Activated T-helper 1 cell treated with Interleukin-2 at 50 U/mL for 16 hours (primary cell): Measurements from ENCODE around the gene FBXL17.

Experiments used
- DNase-seq: peaks from one replicate; pipeline ENCODE4 v3.0.0-alpha.2; 2020; ENCODE audit warnings: low read depth

The FBXL17 gene

GRCh38 chr5:108149369-108149768, 232.5 kb downstream of the FBXL17 start:
- DNase-seq: no peak

- no peak for DNase-seq
Measured at GRCh38 chr5:108148715-108149139, 233.2 kb downstream of the FBXL17 start.

DNA sequence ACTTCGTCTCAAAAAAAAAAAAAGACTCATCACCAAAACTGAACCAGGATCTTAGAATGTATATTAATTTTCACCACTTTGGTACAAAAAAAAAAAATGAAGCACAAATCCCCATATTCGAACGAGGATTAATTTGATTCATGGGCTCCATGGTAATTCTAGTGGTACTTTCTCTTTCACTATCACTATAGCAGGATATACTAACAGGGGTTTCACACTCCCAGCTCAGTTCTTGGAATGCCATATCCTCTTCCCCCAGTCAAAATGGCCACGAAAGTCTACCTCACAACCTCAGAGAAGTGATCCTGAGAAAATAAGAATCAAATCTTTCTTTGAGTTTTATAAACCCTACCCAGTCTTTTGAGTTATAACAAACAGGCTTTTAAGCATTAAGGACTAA, 235.7 kb downstream of the FBXL17 start:
- DNase-seq: no peak

GRCh38 chr5:108145351-108145750, 236.5 kb downstream of the FBXL17 start:
- DNase-seq: no peak

- DNase-seq: no peak
Measured at GRCh38 chr5:108144332-108144731, 237.6 kb downstream of the FBXL17 start.

- no peak for DNase-seq
Measured at GRCh38 chr5:108143581-108143980, 238.3 kb downstream of the FBXL17 start.

GRCh38 chr5:108141676-108142075, 240.2 kb downstream of the FBXL17 start:
- DNase-seq: no peak

DNA sequence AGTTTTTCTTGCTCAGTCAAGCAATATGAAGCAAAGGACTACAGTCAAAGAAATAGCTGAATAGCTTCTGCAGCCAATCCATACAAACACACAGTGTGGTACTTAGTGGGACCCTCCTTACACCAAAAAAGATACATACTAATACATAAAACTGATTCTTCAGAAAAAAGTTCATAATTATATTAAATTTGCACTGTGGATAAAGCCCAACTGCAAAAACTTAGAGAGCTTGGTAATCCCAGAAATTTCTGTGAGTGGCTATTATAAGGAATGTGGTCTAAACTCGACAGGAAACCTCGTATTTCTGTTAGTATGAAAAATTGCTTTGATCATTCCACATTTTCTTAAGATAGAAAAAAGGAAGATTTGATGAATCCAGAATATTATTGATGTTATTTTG, 245.4 kb downstream of the FBXL17 start:
- no peak for DNase-seq

GRCh38 chr5:108129129-108129528, 252.8 kb downstream of the FBXL17 start:
- DNase-seq: no peak

DNA sequence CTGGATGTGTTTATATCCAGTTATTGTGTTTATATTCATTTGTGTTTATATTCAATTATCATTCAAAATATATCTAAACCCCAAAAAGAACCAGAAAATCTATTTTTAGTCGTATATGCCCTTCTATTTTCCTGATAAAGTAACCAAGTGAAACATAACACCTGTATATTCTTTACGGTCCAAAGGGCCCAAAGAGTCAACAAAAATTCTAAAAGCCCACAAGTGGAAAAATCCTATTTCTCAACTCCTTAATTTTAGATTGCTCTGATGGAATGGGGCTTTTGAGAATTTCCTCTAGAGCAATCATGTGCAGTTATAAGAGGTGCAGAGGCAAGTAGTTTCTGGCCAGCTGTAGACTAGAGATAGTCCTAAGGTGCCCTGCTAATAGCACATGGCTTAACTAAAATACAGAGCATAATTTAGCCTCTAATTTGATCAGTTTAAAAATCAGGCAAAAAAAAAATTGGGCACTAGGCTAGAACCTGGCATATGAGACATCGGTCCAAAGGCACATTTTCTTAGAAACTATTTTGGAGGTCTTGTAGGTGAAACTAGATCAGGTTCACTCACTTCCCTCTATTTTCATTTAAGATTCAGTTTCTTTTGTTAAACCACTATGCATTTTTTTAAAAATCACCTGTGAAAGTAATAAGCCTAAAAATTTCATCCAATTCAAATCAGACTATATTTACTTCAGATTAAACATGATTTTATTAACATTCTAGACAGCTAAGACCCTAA, 256.0 kb downstream of the FBXL17 start:
- no peak for DNase-seq

GRCh38 chr5:108124596-108124995, 257.3 kb downstream of the FBXL17 start:
- DNase-seq: no peak

DNA sequence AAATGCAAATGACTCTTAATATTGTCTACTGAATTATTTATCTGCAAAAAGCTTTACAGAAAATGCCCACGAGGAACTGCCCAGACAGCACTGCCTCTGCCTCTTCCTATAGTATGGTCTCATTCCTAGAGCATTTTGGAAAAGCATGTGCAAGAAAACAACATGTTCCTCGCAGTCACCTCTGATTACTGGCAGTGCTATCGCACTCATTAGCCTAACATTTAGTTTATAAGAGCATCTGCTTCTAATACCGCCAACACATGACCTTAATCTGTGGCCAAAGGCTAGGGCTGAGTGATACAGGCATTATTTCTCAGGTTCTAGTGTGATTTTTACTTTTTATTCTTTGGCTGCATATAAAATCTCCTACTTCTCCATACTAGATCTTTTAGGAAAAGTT, 259.2 kb downstream of the FBXL17 start:
- DNase-seq: no peak

- no peak for DNase-seq
Measured at GRCh38 chr5:108118813-108119514, 262.9 kb downstream of the FBXL17 start.

DNA sequence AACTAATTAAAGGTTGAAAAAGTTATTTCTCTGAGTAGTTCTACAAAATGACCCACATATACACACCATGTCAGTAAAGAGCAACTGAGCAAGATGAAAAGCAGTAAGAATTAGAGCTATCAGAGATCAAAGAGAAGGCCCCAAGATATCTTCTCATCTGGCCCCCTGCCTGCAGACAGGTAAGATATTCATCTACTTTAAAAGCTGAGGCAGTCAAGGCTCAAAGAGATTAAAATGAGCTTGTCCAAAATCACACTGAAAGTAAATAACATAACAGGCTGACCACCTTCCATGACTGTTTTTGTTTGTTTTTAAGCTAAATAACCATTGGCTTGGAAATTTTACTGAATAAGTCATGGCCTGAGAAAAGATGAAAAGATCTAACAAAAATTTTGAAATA, 266.2 kb downstream of the FBXL17 start:
- no peak for DNase-seq

GRCh38 chr5:108113950-108114349, 267.9 kb downstream of the FBXL17 start:
- no peak for DNase-seq

GRCh38 chr5:108111736-108112135, 270.2 kb downstream of the FBXL17 start:
- no peak for DNase-seq

DNA sequence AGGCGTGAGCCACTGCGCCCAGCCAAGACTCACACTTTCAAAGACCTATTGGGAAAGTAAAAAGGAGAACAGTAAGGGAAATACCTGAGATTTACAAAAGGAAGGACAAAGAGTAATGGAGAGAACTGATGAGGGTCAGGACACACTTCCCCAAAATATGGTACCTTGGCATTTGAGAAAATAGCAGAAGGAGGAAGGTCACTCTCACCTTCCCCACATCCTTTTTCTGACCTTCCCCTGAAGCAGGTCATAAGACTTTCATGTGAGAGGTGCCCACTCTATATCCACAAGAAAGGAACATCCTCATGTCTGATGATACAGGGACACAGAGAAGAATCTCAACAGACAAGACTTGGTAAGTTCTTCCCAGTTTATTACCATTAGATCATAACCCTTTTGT, 272.8 kb downstream of the FBXL17 start:
- DNase-seq: no peak

DNA sequence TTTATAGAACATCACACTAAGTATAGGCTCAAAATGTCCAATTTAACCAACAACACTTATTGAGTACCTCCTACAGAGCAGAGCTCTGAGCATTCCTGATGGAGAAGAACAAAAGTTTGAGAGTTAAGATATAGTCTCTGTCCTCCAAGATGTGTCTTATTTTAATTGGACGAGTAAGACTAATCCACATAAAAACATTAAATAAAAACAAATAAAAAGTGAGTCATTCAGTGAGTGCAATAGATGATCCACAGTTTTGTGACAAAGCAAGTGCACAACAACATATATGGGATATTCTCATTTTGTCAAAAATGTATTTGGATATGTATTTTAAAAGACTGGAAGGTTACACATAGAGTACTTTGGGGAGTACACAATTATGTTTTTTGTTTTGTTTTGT, 277.4 kb downstream of the FBXL17 start:
- DNase-seq: no peak

DNA sequence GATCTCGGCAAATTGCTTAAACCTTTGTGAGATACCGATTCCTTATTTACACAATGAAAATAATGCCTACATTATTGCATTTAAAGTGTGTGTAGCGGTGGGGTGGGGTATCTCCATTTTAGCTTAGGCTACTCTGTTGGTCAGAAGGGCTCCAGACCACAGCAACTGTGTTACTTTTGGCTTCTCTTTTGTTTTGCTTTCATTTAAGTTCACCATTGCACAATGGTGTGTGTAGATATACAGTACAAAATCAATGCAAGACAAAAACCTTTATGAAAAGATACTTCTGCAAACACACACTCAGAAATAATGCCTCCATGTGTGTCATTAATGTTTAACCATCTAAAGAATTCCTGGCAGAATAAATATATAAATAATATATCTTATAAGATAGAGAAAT, 279.4 kb downstream of the FBXL17 start:
- DNase-seq: no peak

- DNase-seq: no peak
Measured at GRCh38 chr5:108101821-108102220, 280.1 kb downstream of the FBXL17 start.

- DNase-seq: no peak
Measured at GRCh38 chr5:108101130-108101529, 280.8 kb downstream of the FBXL17 start.

DNA sequence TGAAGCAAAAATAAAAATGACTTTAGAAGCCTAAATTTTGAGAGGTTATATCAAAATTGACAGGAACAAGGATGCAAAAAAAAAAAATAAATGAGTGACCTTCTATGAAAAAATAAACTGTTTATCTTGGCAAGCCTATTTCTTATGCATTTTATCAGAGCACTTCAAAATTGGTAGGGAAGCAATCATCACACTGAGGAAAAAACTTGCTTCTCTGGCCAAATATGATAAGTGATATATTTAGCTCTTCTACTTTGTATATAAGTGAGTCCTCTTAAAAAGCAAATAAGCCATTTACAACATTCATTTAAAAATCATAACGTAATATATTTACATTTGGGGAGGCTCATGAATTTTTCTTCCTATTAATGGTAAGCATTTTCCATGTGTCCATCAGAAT, 287.1 kb downstream of the FBXL17 start:
- no peak for DNase-seq

GRCh38 chr5:108093186-108093585, 288.7 kb downstream of the FBXL17 start:
- DNase-seq: no peak

GRCh38 chr5:108090946-108091345, 291.0 kb downstream of the FBXL17 start:
- DNase-seq: no peak
